ENCODE results near the gene SAE1.

SAE1 gene

GRCh38 chr19:47253467-47253881 lies 122.8 kb downstream of the SAE1 start:
- POLR2A ChIA-PET, result no interaction called here
- Histone ChIP-seq H3K9me3 (ENCODE audit: control extremely low read depth in 1 of 5, control insufficient read depth in 4 of 5, insufficient read depth in 2 of 5, low read depth in 1 of 5, low read length in 4 of 5) (no peaks in the 10 kb centered on the region), H3K4me1 (ENCODE audit: control extremely low read depth in 1 of 4, control insufficient read depth in 4 of 4, insufficient read depth in 4 of 4, low read length in 3 of 4) (peaks cover 4 to 19% (median 15%) of the 10 kb centered on the region in 4 experiments), H3K4me3 (ENCODE audit: control insufficient read depth in 1 of 7, extremely low read depth in 1 of 7, insufficient read depth in 4 of 7, low read depth in 2 of 7, low read length in 6 of 7) (no peak overlapping the region), H3K27me3 (replicated peaks in 2 of 5; ENCODE audit: control insufficient read depth in 4 of 5, insufficient read depth in 5 of 5, low read length in 4 of 5) (no peaks in the 10 kb centered on the region), H3K27ac (ENCODE audit: insufficient read depth in 1 of 2, low read depth in 1 of 2, low read length in 2 of 2, poor library complexity in 1 of 2, severe bottlenecking in 2 of 2) (no peak overlapping the region), H3K36me3 (ENCODE audit: control insufficient read depth in 4 of 4, insufficient read depth in 4 of 4, low read length in 3 of 4) (peaks cover 0 to 2% (median under 1%) of the 10 kb centered on the region in 4 experiments)
- WGBS (ENCODE audit: insufficient coverage), result 100% methylated on average over 1 of the region's 3 CpGs
- DNase-seq, result no peak
- CTCF ChIA-PET, result interaction anchor here (0.5 to 4.7 kb wide), 4 partner anchors 7 to 152 kb away, joined by 3 to 49 read pairs (median 4); no protein-coding TSS in a partner anchor

GRCh38 chr19:47253970-47254369 lies 123.3 kb downstream of the SAE1 start:
- DNase-seq, result no peak
- Histone ChIP-seq H3K27ac (ENCODE audit: insufficient read depth in 1 of 2, low read depth in 1 of 2, low read length in 2 of 2, poor library complexity in 1 of 2, severe bottlenecking in 2 of 2) (no peak overlapping the region), H3K4me1 (ENCODE audit: control extremely low read depth in 1 of 4, control insufficient read depth in 4 of 4, insufficient read depth in 4 of 4, low read length in 3 of 4) (peaks cover 4 to 19% (median 15%) of the 10 kb centered on the region in 4 experiments), H3K9me3 (ENCODE audit: control extremely low read depth in 1 of 5, control insufficient read depth in 4 of 5, insufficient read depth in 2 of 5, low read depth in 1 of 5, low read length in 4 of 5) (no peaks in the 10 kb centered on the region), H3K27me3 (replicated peaks in 2 of 5; ENCODE audit: control insufficient read depth in 4 of 5, insufficient read depth in 5 of 5, low read length in 4 of 5) (no peaks in the 10 kb centered on the region), H3K4me3 (ENCODE audit: control insufficient read depth in 1 of 7, extremely low read depth in 1 of 7, insufficient read depth in 4 of 7, low read depth in 2 of 7, low read length in 6 of 7) (no peak overlapping the region), H3K36me3 (ENCODE audit: control insufficient read depth in 4 of 4, insufficient read depth in 4 of 4, low read length in 3 of 4) (peaks cover under 1 to 7% (median 3%) of the 10 kb centered on the region in 4 experiments)
- ChIA-PET POLR2A (no interaction called here), CTCF (interaction anchor here (0.7 to 4.7 kb wide), 3 partner anchors 8 to 43 kb away, joined by 3 to 49 read pairs (median 5); no protein-coding TSS in a partner anchor)
- 100% methylated on average over 4 of the region's 5 CpGs for WGBS (ENCODE audit: insufficient coverage)

- CTCF ChIA-PET, result interaction anchor here (0.6 to 4.7 kb wide), 5 partner anchors 10 to 45 kb away, joined by 3 to 49 read pairs (median 7); no protein-coding TSS in a partner anchor
Observed at GRCh38 chr19:47255879-47256692, 125.5 kb downstream of the SAE1 start, which contains the start of gene CCDC9. CCDC9 (plus strand) TSS chr19:47256525; CDS start chr19:47258401, 1,876 bp downstream.

GRCh38 chr19:47256693-47257410 lies 126.2 kb downstream of the SAE1 start:
- Histone ChIP-seq H3K4me1 (ENCODE audit: control extremely low read depth in 1 of 4, control insufficient read depth in 4 of 4, insufficient read depth in 4 of 4, low read length in 3 of 4) (peaks cover 4 to 19% (median 15%) of the 10 kb centered on the region in 4 experiments), H3K27ac (ENCODE audit: insufficient read depth in 1 of 2, low read depth in 1 of 2, low read length in 2 of 2, poor library complexity in 1 of 2, severe bottlenecking in 2 of 2) (peak overlapping the region; percentile 83 to 93), H3K9me3 (ENCODE audit: control extremely low read depth in 1 of 5, control insufficient read depth in 4 of 5, insufficient read depth in 2 of 5, low read depth in 1 of 5, low read length in 4 of 5) (no peaks in the 10 kb centered on the region), H3K36me3 (ENCODE audit: control insufficient read depth in 4 of 4, insufficient read depth in 4 of 4, low read length in 3 of 4) (peaks cover 3 to 31% (median 26%) of the 10 kb centered on the region in 4 experiments), H3K27me3 (replicated peaks in 2 of 5; ENCODE audit: control insufficient read depth in 4 of 5, insufficient read depth in 5 of 5, low read length in 4 of 5) (no peaks in the 10 kb centered on the region), H3K4me3 (ENCODE audit: control insufficient read depth in 1 of 7, extremely low read depth in 1 of 7, insufficient read depth in 4 of 7, low read depth in 2 of 7, low read length in 6 of 7) (peak overlapping the region; percentile 27 to 81 (median 72))
- CTCF ChIA-PET, result interaction anchor here (1.0 to 4.7 kb wide), 4 partner anchors 11 to 46 kb away, joined by 3 to 49 read pairs (median 10); no protein-coding TSS in a partner anchor
- WGBS (ENCODE audit: insufficient coverage), result 0% methylated on average over 27 of the region's 52 CpGs
- DNase-seq, result peak; percentile 97 to 99 (median 99)
- POLR2A ChIA-PET, result interaction anchor here (0.5 to 2.0 kb wide), 10 partner anchors 9 to 343 kb away, joined by 3 to 25 read pairs (median 4); partner anchors contain the start of genes INAFM1 and ZC3H4

More at GRCh38 chr19:47255879-47256692, 125.5 kb downstream of the SAE1 start, which contains the start of gene CCDC9:
- Histone ChIP-seq H3K27ac (ENCODE audit: insufficient read depth in 1 of 2, low read depth in 1 of 2, low read length in 2 of 2, poor library complexity in 1 of 2, severe bottlenecking in 2 of 2) (peak within 1 kb of the TSS; percentile 83 to 93), H3K27me3 (replicated peaks in 2 of 5; ENCODE audit: control insufficient read depth in 4 of 5, insufficient read depth in 5 of 5, low read length in 4 of 5) (no peaks in the 10 kb centered on the region), H3K4me3 (ENCODE audit: control insufficient read depth in 1 of 7, extremely low read depth in 1 of 7, insufficient read depth in 4 of 7, low read depth in 2 of 7, low read length in 6 of 7) (peak within 1 kb of the TSS; percentile 50 to 81 (median 72)), H3K9me3 (ENCODE audit: control extremely low read depth in 1 of 5, control insufficient read depth in 4 of 5, insufficient read depth in 2 of 5, low read depth in 1 of 5, low read length in 4 of 5) (no peaks in the 10 kb centered on the region), H3K4me1 (ENCODE audit: control extremely low read depth in 1 of 4, control insufficient read depth in 4 of 4, insufficient read depth in 4 of 4, low read length in 3 of 4) (peaks cover 4 to 19% (median 15%) of the 10 kb centered on the region in 4 experiments), H3K36me3 (ENCODE audit: control insufficient read depth in 4 of 4, insufficient read depth in 4 of 4, low read length in 3 of 4) (peaks cover 2 to 28% (median 23%) of the 10 kb centered on the region in 4 experiments)
- POLR2A ChIA-PET, result interaction anchor here (0.5 to 2.0 kb wide), 10 partner anchors 8 to 342 kb away, joined by 3 to 25 read pairs (median 4); partner anchors contain the start of genes INAFM1 and ZC3H4
- 24% methylated on average over 52 of the region's 60 CpGs for WGBS (ENCODE audit: insufficient coverage)
- DNase-seq, result peak; percentile 97 to 98 (median 98)

DNA sequence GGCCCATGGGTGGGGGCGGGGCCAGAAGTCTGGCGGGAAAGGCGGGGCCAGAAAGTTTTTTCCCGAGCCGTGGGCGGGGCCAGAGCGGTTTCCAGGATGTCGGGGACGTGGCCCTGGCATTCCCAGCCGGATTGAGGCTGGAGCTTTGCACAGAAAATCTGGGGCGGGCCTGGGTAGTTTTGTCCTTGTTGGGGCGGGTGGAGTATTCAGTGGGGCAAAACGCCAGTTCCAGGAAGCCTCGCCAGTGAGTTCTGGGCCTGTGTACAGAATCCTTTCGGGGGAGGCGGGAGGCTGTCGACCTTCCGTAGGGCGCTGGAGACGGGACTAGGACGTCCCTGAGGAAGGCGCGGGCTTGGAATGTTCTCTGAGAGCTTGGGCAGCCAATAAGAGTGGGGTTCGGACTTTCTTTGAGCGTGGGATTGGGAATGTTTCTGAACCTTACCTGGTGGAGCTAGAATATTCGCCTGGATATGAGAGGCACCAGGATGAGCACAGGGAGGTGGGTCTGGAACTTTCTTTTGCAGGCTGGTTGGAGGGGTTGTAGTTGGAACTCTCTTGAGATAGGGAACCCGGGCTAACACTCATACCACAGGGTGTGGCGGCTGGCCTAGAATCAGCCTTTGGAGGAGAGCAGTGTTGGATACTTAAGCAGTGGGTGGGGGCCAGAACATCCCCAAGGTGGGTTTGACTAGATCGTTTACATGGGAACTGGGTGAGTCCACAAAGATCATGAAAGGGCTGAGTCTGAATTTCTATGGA lies 127.0 kb downstream of the SAE1 start:
- Histone ChIP-seq H3K4me1 (ENCODE audit: control extremely low read depth in 1 of 4, control insufficient read depth in 4 of 4, insufficient read depth in 4 of 4, low read length in 3 of 4) (peaks cover 4 to 19% (median 15%) of the 10 kb centered on the region in 4 experiments), H3K4me3 (ENCODE audit: control insufficient read depth in 1 of 7, extremely low read depth in 1 of 7, insufficient read depth in 4 of 7, low read depth in 2 of 7, low read length in 6 of 7) (peak overlapping the region; percentile 27 to 81 (median 72)), H3K36me3 (ENCODE audit: control insufficient read depth in 4 of 4, insufficient read depth in 4 of 4, low read length in 3 of 4) (peaks cover 6 to 35% (median 29%) of the 10 kb centered on the region in 4 experiments), H3K9me3 (ENCODE audit: control extremely low read depth in 1 of 5, control insufficient read depth in 4 of 5, insufficient read depth in 2 of 5, low read depth in 1 of 5, low read length in 4 of 5) (no peaks in the 10 kb centered on the region), H3K27ac (ENCODE audit: insufficient read depth in 1 of 2, low read depth in 1 of 2, low read length in 2 of 2, poor library complexity in 1 of 2, severe bottlenecking in 2 of 2) (peak overlapping the region in 1 of 2 experiments; percentile 80), H3K27me3 (replicated peaks in 2 of 5; ENCODE audit: control insufficient read depth in 4 of 5, insufficient read depth in 5 of 5, low read length in 4 of 5) (no peaks in the 10 kb centered on the region)
- ChIA-PET CTCF (interaction anchor here (1.0 to 4.7 kb wide), 3 partner anchors 11 to 31 kb away, joined by 3 to 49 read pairs (median 12); no protein-coding TSS in a partner anchor), POLR2A (interaction anchor here (0.7 to 2.0 kb wide), 2 partner anchors 15 to 32 kb away, joined by 3 to 25 read pairs; partner anchors contain the start of gene INAFM1)
- peak in 2 of 3 donors; percentile 51 to 53 for DNase-seq
- 11% methylated on average over 28 of the region's 29 CpGs for WGBS (ENCODE audit: insufficient coverage)

GRCh38 chr19:47258434-47258833 lies 127.8 kb downstream of the SAE1 start:
- Histone ChIP-seq H3K27ac (ENCODE audit: insufficient read depth in 1 of 2, low read depth in 1 of 2, low read length in 2 of 2, poor library complexity in 1 of 2, severe bottlenecking in 2 of 2) (peak overlapping the region in 1 of 2 experiments; percentile 80), H3K4me1 (ENCODE audit: control extremely low read depth in 1 of 4, control insufficient read depth in 4 of 4, insufficient read depth in 4 of 4, low read length in 3 of 4) (peaks cover 4 to 19% (median 15%) of the 10 kb centered on the region in 4 experiments), H3K9me3 (ENCODE audit: control extremely low read depth in 1 of 5, control insufficient read depth in 4 of 5, insufficient read depth in 2 of 5, low read depth in 1 of 5, low read length in 4 of 5) (no peaks in the 10 kb centered on the region), H3K36me3 (ENCODE audit: control insufficient read depth in 4 of 4, insufficient read depth in 4 of 4, low read length in 3 of 4) (peaks cover 6 to 41% (median 29%) of the 10 kb centered on the region in 4 experiments), H3K4me3 (ENCODE audit: control insufficient read depth in 1 of 7, extremely low read depth in 1 of 7, insufficient read depth in 4 of 7, low read depth in 2 of 7, low read length in 6 of 7) (peak overlapping the region in 1 of 7 experiments; percentile 13), H3K27me3 (replicated peaks in 2 of 5; ENCODE audit: control insufficient read depth in 4 of 5, insufficient read depth in 5 of 5, low read length in 4 of 5) (no peaks in the 10 kb centered on the region)
- CTCF ChIA-PET, result no interaction called here
- POLR2A ChIA-PET, result no interaction called here
- 96% methylated on average over 7 of the region's 9 CpGs for whole genome bisulfite sequencing (ENCODE audit: insufficient coverage)
- no peak for DNase-seq
